ENCODE measurements around the gene NFKBIB. TPM values are rescaled to one million over a fixed set of nuclear protein-coding genes. Genes with fewer than 3 reads are reported as not detected.
"Not testable (repeated sequence)": the region's sequence is repeated elsewhere in the genome, so short reads cannot be mapped to it uniquely, and the experiment has no call there.

The NFKBIB gene
- total RNA-seq, 3 donors from 2014 or later = 150 to 174 (median 169) TPM

GRCh38 chr19:38883286-38883685 is 16.5 kb upstream of the NFKBIB start:
- Mint-ChIP-seq H3K36me3 (ENCODE audit: insufficient read depth) (peaks cover 7% of the 10 kb centered on the region), H3K27me3 (ENCODE audit: low read depth) (no peaks in the 10 kb centered on the region), H3K9me3 (no peaks in the 10 kb centered on the region), H3K4me3 (no peak overlapping the region), H3K4me1 (ENCODE audit: low read depth) (peaks cover 13% of the 10 kb centered on the region)
- no peak for DNase-seq
- no peak for ATAC-seq

GRCh38 chr19:38884691-38885090 is 15.1 kb upstream of the NFKBIB start:
- peaks cover 14% of the 10 kb centered on the region for H3K36me3 Mint-ChIP-seq (ENCODE audit: insufficient read depth)
- H3K4me3 Mint-ChIP-seq; H3K4me1 Mint-ChIP-seq (ENCODE audit: low read depth); H3K9me3 Mint-ChIP-seq; DNase-seq; ATAC-seq; H3K27me3 Mint-ChIP-seq (ENCODE audit: low read depth): not testable (repeated sequence)

GRCh38 chr19:38888876-38889275 is 10.9 kb upstream of the NFKBIB start:
- Mint-ChIP-seq H3K4me3 (no peak overlapping the region), H3K36me3 (ENCODE audit: insufficient read depth) (peaks cover 11% of the 10 kb centered on the region), H3K4me1 (ENCODE audit: low read depth) (no peaks in the 10 kb centered on the region), H3K9me3 (no peaks in the 10 kb centered on the region), H3K27me3 (ENCODE audit: low read depth) (no peaks in the 10 kb centered on the region)
- DNase-seq (no peak), ATAC-seq (no peak)

GRCh38 chr19:38889803-38890202 is 10.0 kb upstream of the NFKBIB start:
- DNase-seq (no peak), ATAC-seq (no peak)
- Mint-ChIP-seq H3K4me3 (no peak overlapping the region), H3K9me3 (no peaks in the 10 kb centered on the region), H3K4me1 (ENCODE audit: low read depth) (peaks cover 2% of the 10 kb centered on the region), H3K36me3 (ENCODE audit: insufficient read depth) (peaks cover 11% of the 10 kb centered on the region), H3K27me3 (ENCODE audit: low read depth) (no peaks in the 10 kb centered on the region)

GRCh38 chr19:38890686-38891085 is 9.1 kb upstream of the NFKBIB start:
- no peaks in the 10 kb centered on the region for H3K9me3 Mint-ChIP-seq
- no peak for DNase-seq
- peaks cover 11% of the 10 kb centered on the region for H3K36me3 Mint-ChIP-seq (ENCODE audit: insufficient read depth)
- no peak overlapping the region for H3K4me3 Mint-ChIP-seq
- peaks cover 2% of the 10 kb centered on the region for H3K4me1 Mint-ChIP-seq (ENCODE audit: low read depth)
- no peaks in the 10 kb centered on the region for H3K27me3 Mint-ChIP-seq (ENCODE audit: low read depth)
- no peak for ATAC-seq

- no peak for DNase-seq
- Mint-ChIP-seq H3K4me1 (ENCODE audit: low read depth) (peaks cover 4% of the 10 kb centered on the region), H3K36me3 (ENCODE audit: insufficient read depth) (peaks cover 11% of the 10 kb centered on the region)
Measured at GRCh38 chr19:38891771-38892170, 8.0 kb upstream of the NFKBIB start.

GRCh38 chr19:38892841-38893240 is 6.9 kb upstream of the NFKBIB start:
- no peaks in the 10 kb centered on the region for H3K27me3 Mint-ChIP-seq (ENCODE audit: low read depth)
- H3K9me3 Mint-ChIP-seq = no peaks in the 10 kb centered on the region
- no peak for ATAC-seq
- H3K4me3 Mint-ChIP-seq = no peak overlapping the region
- DNase-seq = no peak
- H3K4me1 Mint-ChIP-seq (ENCODE audit: low read depth) = peaks cover 12% of the 10 kb centered on the region
- H3K36me3 Mint-ChIP-seq (ENCODE audit: insufficient read depth) = peaks cover 11% of the 10 kb centered on the region

More at GRCh38 chr19:38891771-38892170, 8.0 kb upstream of the NFKBIB start:
- ATAC-seq = no peak
- Mint-ChIP-seq H3K27me3 (ENCODE audit: low read depth) (no peaks in the 10 kb centered on the region), H3K4me3 (no peak overlapping the region), H3K9me3 (no peaks in the 10 kb centered on the region)

- no peaks in the 10 kb centered on the region for H3K9me3 Mint-ChIP-seq
- H3K27me3 Mint-ChIP-seq (ENCODE audit: low read depth) = no peaks in the 10 kb centered on the region
- ATAC-seq (no peak), DNase-seq (no peak)
- no peak overlapping the region for H3K4me3 Mint-ChIP-seq
- peaks cover 17% of the 10 kb centered on the region for H3K4me1 Mint-ChIP-seq (ENCODE audit: low read depth)
- peaks cover 11% of the 10 kb centered on the region for H3K36me3 Mint-ChIP-seq (ENCODE audit: insufficient read depth)
Measured at GRCh38 chr19:38893341-38893771, 6.4 kb upstream of the NFKBIB start.

- DNase-seq (no peak), ATAC-seq (no peak)
- peaks cover 26% of the 10 kb centered on the region for H3K4me1 Mint-ChIP-seq (ENCODE audit: low read depth)
- H3K27me3 Mint-ChIP-seq (ENCODE audit: low read depth) = no peaks in the 10 kb centered on the region
- peaks cover 2% of the 10 kb centered on the region for H3K36me3 Mint-ChIP-seq (ENCODE audit: insufficient read depth)
- H3K9me3 Mint-ChIP-seq = no peaks in the 10 kb centered on the region
- no peak overlapping the region for H3K4me3 Mint-ChIP-seq
Measured at GRCh38 chr19:38894968-38895367, 4.8 kb upstream of the NFKBIB start.

GRCh38 chr19:38898788-38899446 is 852 bp upstream of the NFKBIB start:
- no peak for ATAC-seq

GRCh38 chr19:38900202-38900629 is 447 bp downstream of the NFKBIB start:
- DNase-seq = no peak
- no peak for ATAC-seq
- no peaks in the 10 kb centered on the region for H3K27me3 Mint-ChIP-seq (ENCODE audit: low read depth)
- peaks cover 41% of the 10 kb centered on the region for H3K4me1 Mint-ChIP-seq (ENCODE audit: low read depth)
- H3K9me3 Mint-ChIP-seq = no peaks in the 10 kb centered on the region
- peak overlapping the region; percentile 94 for H3K4me3 Mint-ChIP-seq
- H3K36me3 Mint-ChIP-seq (ENCODE audit: insufficient read depth) = peaks cover 13% of the 10 kb centered on the region

More at GRCh38 chr19:38898788-38899446, 852 bp upstream of the NFKBIB start:
- Mint-ChIP-seq H3K9me3 (no peaks in the 10 kb centered on the region), H3K36me3 (ENCODE audit: insufficient read depth) (peaks cover 6% of the 10 kb centered on the region), H3K27me3 (ENCODE audit: low read depth) (no peaks in the 10 kb centered on the region), H3K4me3 (peak overlapping the region; percentile 94), H3K4me1 (ENCODE audit: low read depth) (peaks cover 40% of the 10 kb centered on the region)
- DNase-seq = no peak

GRCh38 chr19:38900743-38901190 is 998 bp downstream of the NFKBIB start:
- Mint-ChIP-seq H3K9me3 (no peaks in the 10 kb centered on the region), H3K4me1 (ENCODE audit: low read depth) (peaks cover 41% of the 10 kb centered on the region), H3K4me3 (peak overlapping the region; percentile 94), H3K27me3 (ENCODE audit: low read depth) (no peaks in the 10 kb centered on the region), H3K36me3 (ENCODE audit: insufficient read depth) (peaks cover 16% of the 10 kb centered on the region)
- no peak for DNase-seq
- ATAC-seq = no peak

GRCh38 chr19:38901683-38902082 is 1.9 kb downstream of the NFKBIB start:
- peaks cover 39% of the 10 kb centered on the region for H3K4me1 Mint-ChIP-seq (ENCODE audit: low read depth)
- no peak for ATAC-seq
- H3K36me3 Mint-ChIP-seq (ENCODE audit: insufficient read depth) = peaks cover 16% of the 10 kb centered on the region
- H3K27me3 Mint-ChIP-seq (ENCODE audit: low read depth) = no peaks in the 10 kb centered on the region
- H3K4me3 Mint-ChIP-seq = peak overlapping the region; percentile 94
- no peaks in the 10 kb centered on the region for H3K9me3 Mint-ChIP-seq
- DNase-seq = no peak

- no peak for ATAC-seq
- no peak overlapping the region for H3K4me3 Mint-ChIP-seq
- no peaks in the 10 kb centered on the region for H3K27me3 Mint-ChIP-seq (ENCODE audit: low read depth)
- H3K9me3 Mint-ChIP-seq = no peaks in the 10 kb centered on the region
- no peak for DNase-seq
- peaks cover 22% of the 10 kb centered on the region for H3K4me1 Mint-ChIP-seq (ENCODE audit: low read depth)
- peaks cover 28% of the 10 kb centered on the region for H3K36me3 Mint-ChIP-seq (ENCODE audit: insufficient read depth)
Measured at GRCh38 chr19:38904581-38905539, 5.1 kb downstream of the NFKBIB start.

Measured in activated T-cell treated with anti-CD3 and anti-CD28 coated beads, Interleukin-2, amount 50 U/mL, for 4 hours (primary cell).